HUES64 (cell line): ENCODE measurements around the gene SORL1.

Experiments used
- H3K27ac ChIP-seq: 2 replicates; pipeline ENCODE4 v1.7.0; 2013; ENCODE audit warnings: low read depth, low read length, inconsistent platforms
- H3K27me3 ChIP-seq: 2 replicates; pipeline ENCODE4 v1.6.1; 2013; ENCODE audit warnings: mild to moderate bottlenecking, low read length; ENCODE audit not compliant: insufficient read depth
- H3K36me3 ChIP-seq: 2 replicates; pipeline ENCODE4 v1.6.1; 2013; ENCODE audit warnings: mild to moderate bottlenecking, low read length; ENCODE audit not compliant: insufficient read depth
- H3K4me1 ChIP-seq: 2 replicates; pipeline ENCODE4 v1.6.1; 2013; ENCODE audit warnings: mild to moderate bottlenecking, low read length, moderate library complexity; ENCODE audit not compliant: insufficient read depth
- H3K4me3 ChIP-seq: 2 replicates; pipeline ENCODE4 v1.5.1; 2013; ENCODE audit warnings: mild to moderate bottlenecking, low read length, moderate library complexity
- H3K9ac ChIP-seq: 2 replicates; pipeline ENCODE4 v1.6.1; 2013; ENCODE audit warnings: mild to moderate bottlenecking, low read depth, low read length
- H3K9me3 ChIP-seq: 2 replicates; pipeline ENCODE4 v1.6.1; 2013; ENCODE audit warnings: low read depth, low read length; ENCODE audit not compliant: insufficient read depth
- WGBS: fragments of 150-250, 120-280 bp; methylation state at CpG from one replicate; pipeline ENCODE4 v1.1.7; 2013; ENCODE audit warnings: missing lambda C conversion rate; 5-methylcytosine and 5-hydroxymethylcytosine counted together

Gene SORL1

GRCh38 chr11:121431820-121432526 is 20.1 kb upstream of the SORL1 start:
- Histone ChIP-seq H3K9ac (no peak overlapping the region), H3K27me3 (peaks cover 15% of the 10 kb centered on the region), H3K36me3 (no peaks in the 10 kb centered on the region), H3K9me3 (no peaks in the 10 kb centered on the region), H3K4me1 (peaks cover under 1% of the 10 kb centered on the region; the same call in 1 of the 2 replicates), H3K4me3 (no peak overlapping the region), H3K27ac (no peak overlapping the region)
- 94% methylated on average over 2 of the region's 4 CpGs for WGBS

- H3K27ac ChIP-seq = no peak overlapping the region
- H3K9me3 ChIP-seq = no peaks in the 10 kb centered on the region
- no peak overlapping the region for H3K4me3 ChIP-seq
- 0 out of 2 replicates have a peak, but pooled peaks cover 4% of the 10 kb centered on the region for H3K27me3 ChIP-seq
- H3K9ac ChIP-seq = no peak overlapping the region
- H3K4me1 ChIP-seq = no peaks in the 10 kb centered on the region
- no peaks in the 10 kb centered on the region for H3K36me3 ChIP-seq
- 66% methylated on average over 4 of the region's 4 CpGs for WGBS
These were observed 17.0 kb upstream of the SORL1 start for GRCh38 chr11:121435132-121435531.

- Histone ChIP-seq H3K9ac (no peak overlapping the region), H3K27me3 (0 out of 2 replicates have a peak, but pooled peaks cover 4% of the 10 kb centered on the region), H3K36me3 (no peaks in the 10 kb centered on the region), H3K4me3 (no peak overlapping the region), H3K9me3 (no peaks in the 10 kb centered on the region), H3K4me1 (no peaks in the 10 kb centered on the region), H3K27ac (no peak overlapping the region)
- WGBS = 81% methylated on average over 3 of the region's 3 CpGs
These were observed 16.3 kb upstream of the SORL1 start for GRCh38 chr11:121435551-121436511.

GRCh38 chr11:121437018-121437685 is 15.0 kb upstream of the SORL1 start:
- Histone ChIP-seq H3K4me3 (no peak overlapping the region), H3K9ac (no peak overlapping the region), H3K36me3 (no peaks in the 10 kb centered on the region), H3K9me3 (no peaks in the 10 kb centered on the region), H3K4me1 (no peaks in the 10 kb centered on the region), H3K27me3 (0 out of 2 replicates have a peak, but pooled peaks cover 4% of the 10 kb centered on the region), H3K27ac (no peak overlapping the region)

- Histone ChIP-seq H3K4me1 (no peaks in the 10 kb centered on the region), H3K4me3 (no peak overlapping the region), H3K27me3 (0 out of 2 replicates have a peak, but pooled peaks cover 4% of the 10 kb centered on the region), H3K36me3 (no peaks in the 10 kb centered on the region), H3K9ac (no peak overlapping the region), H3K9me3 (no peaks in the 10 kb centered on the region), H3K27ac (no peak overlapping the region)
- WGBS = 93% methylated on average over 4 of the region's 4 CpGs
These were observed 14.4 kb upstream of the SORL1 start for GRCh38 chr11:121437686-121438078.

GRCh38 chr11:121439337-121439736 is 12.8 kb upstream of the SORL1 start:
- H3K36me3 ChIP-seq = no peaks in the 10 kb centered on the region
- 98% methylated on average over 3 of the region's 4 CpGs for WGBS
- 0 out of 2 replicates have a peak, but pooled peaks cover 4% of the 10 kb centered on the region for H3K27me3 ChIP-seq
- H3K4me3 ChIP-seq = no peak overlapping the region
- no peak overlapping the region for H3K27ac ChIP-seq
- H3K9ac ChIP-seq = no peak overlapping the region
- H3K9me3 ChIP-seq = no peaks in the 10 kb centered on the region
- H3K4me1 ChIP-seq = peaks cover 6% of the 10 kb centered on the region; the same call in 1 of the 2 replicates

DNA sequence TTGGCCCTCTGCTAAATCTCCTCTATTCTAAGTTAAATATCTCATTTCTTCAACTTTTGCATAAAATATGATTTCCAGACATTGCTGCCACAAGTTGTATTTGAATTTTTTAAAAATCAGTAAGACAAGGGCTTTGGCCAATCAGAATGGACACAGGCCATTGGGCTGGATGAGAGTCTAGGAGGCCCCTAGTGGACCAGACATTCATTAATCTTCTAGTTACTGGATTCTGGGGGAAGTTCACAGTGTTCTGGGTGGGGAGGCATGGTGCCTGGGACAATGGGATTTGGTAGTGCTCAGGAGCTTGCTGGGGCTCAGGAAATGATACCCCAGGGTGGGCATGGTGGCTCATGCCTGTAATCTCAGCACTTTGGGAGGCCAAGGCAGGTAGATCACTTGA is 12.4 kb upstream of the SORL1 start:
- no peaks in the 10 kb centered on the region for H3K36me3 ChIP-seq
- no peak overlapping the region for H3K4me3 ChIP-seq
- H3K27ac ChIP-seq = no peak overlapping the region
- H3K4me1 ChIP-seq = peaks cover 6% of the 10 kb centered on the region; the same call in 1 of the 2 replicates
- H3K9ac ChIP-seq = no peak overlapping the region
- no peaks in the 10 kb centered on the region for H3K9me3 ChIP-seq
- 0 out of 2 replicates have a peak, but pooled peaks cover 1% of the 10 kb centered on the region for H3K27me3 ChIP-seq

GRCh38 chr11:121441521-121441920 is 10.6 kb upstream of the SORL1 start:
- no peak overlapping the region for H3K27ac ChIP-seq
- WGBS = 76% methylated on average over 2 of the region's 2 CpGs
- peaks cover 7% of the 10 kb centered on the region; the same call in 1 of the 2 replicates for H3K4me1 ChIP-seq
- H3K36me3 ChIP-seq = no peaks in the 10 kb centered on the region
- no peaks in the 10 kb centered on the region for H3K9me3 ChIP-seq
- H3K4me3 ChIP-seq = no peak overlapping the region
- H3K9ac ChIP-seq = no peak overlapping the region
- H3K27me3 ChIP-seq = no peaks in the 10 kb centered on the region

- no peaks in the 10 kb centered on the region for H3K9me3 ChIP-seq
- H3K4me1 ChIP-seq = peaks cover 12% of the 10 kb centered on the region; the same call in 1 of the 2 replicates
- no peak overlapping the region for H3K9ac ChIP-seq
- H3K4me3 ChIP-seq = no peak overlapping the region
- no peak overlapping the region for H3K27ac ChIP-seq
- WGBS = 94% methylated on average over 4 of the region's 4 CpGs
- H3K27me3 ChIP-seq = no peaks in the 10 kb centered on the region
- no peaks in the 10 kb centered on the region for H3K36me3 ChIP-seq
These were observed 8.3 kb upstream of the SORL1 start for GRCh38 chr11:121443688-121444275.

- Histone ChIP-seq H3K4me3 (no peak overlapping the region), H3K27me3 (no peaks in the 10 kb centered on the region), H3K9ac (no peak overlapping the region), H3K4me1 (peaks cover 12% of the 10 kb centered on the region; the same call in 1 of the 2 replicates), H3K27ac (no peak overlapping the region), H3K9me3 (no peaks in the 10 kb centered on the region), H3K36me3 (no peaks in the 10 kb centered on the region)
- 82% methylated on average over 3 of the region's 3 CpGs for WGBS
These were observed 7.6 kb upstream of the SORL1 start for GRCh38 chr11:121444526-121444925.
